ENCODE results near the gene PRRX2. TPM values are rescaled to one million over a fixed set of nuclear protein-coding genes. Genes with fewer than 3 reads are reported as not detected.

PRRX2 gene
- total and polyA plus RNA-seq, 4 donors = 0.52 to 14.8 (median 3.2) TPM

DNA sequence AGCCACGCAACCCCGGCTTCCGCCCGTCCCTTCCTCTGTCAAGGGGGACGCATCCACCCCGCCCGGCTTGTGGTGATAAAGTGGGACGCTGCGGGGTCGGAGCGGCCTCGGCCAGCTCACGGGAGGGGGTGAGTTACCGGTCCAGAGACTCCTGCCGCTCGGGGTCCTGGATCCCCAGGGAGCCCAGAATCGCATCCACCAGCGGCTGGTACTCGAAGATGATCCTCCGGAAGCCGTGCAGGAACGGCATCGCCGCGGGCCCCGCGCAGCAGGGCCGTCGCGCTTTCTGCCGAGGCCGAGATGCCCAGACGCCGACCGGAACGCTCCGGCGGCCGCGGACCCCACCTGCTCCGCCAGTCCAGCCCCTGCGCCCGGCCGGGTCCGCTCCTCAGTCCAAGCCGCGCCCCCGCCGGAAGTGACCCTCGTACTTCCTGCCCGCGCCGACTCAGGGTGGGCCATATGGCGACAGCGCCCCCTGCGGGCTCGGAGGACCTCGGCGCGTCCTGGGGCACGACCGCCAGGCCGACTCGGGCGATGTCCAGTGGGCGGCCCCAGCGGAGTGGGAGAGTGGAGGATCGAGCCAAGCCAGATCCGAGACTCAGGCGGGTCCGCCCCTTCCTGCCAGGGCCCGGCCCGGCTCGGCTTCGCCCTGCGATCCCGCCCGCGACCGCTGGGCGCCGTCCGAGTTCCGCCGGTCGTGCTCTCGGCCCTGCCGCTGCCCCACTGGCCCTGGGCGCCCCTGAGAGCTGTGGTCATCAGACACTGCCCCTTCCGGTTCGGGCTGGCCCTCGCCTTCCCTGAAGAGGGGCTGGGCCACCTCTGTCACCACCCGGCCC lies 23.5 kb upstream of the PRRX2 start, which contains the start of gene ASB6:
TSS of gene ASB6 (minus strand) at position 402 of the 836 bp plus-strand sequence. CDS start at position 250, 152 bp downstream.
- H3K4me1 ChIP-seq (ENCODE audit: control insufficient read depth, insufficient read depth, low read length) = peaks cover 34% of the 10 kb centered on the region

DNA sequence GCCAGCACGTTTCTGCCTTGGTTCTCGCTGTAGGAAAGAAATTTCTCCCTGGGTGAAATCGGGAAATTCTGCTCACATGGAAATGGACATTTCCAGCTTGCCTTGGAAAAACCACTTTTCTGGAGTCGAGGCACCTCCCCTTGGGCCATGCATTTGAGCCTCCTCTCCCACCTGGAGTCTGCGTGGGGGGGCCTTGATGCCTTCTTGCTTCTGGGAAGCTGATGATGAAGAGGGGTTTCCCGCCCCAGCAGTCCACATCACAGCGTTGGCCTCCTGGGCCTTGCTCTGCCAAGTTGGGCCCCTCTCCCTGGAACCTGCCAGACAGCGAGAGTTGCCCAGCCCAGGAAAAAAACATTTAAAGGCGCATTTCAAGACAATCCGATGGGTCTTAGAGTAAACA lies 21.7 kb upstream of the PRRX2 start:
- H3K27me3 ChIP-seq (ENCODE audit: control insufficient read depth, insufficient read depth, low read length) = no peaks in the 10 kb centered on the region
- H3K36me3 ChIP-seq (ENCODE audit: control insufficient read depth, insufficient read depth, low read length) = peaks cover 14% of the 10 kb centered on the region
- H3K27ac ChIP-seq (ENCODE audit: low read depth, low read length) = no peak overlapping the region
- no peaks in the 10 kb centered on the region for H3K9me3 ChIP-seq (ENCODE audit: control insufficient read depth, insufficient read depth, low read length)
- H3K4me3 ChIP-seq (ENCODE audit: low read depth, low read length) = no peak overlapping the region
- no peak for DNase-seq (ENCODE audit: low read depth in 4 of 6, low spot score in 6 of 6)
- peaks cover 31% of the 10 kb centered on the region for H3K4me1 ChIP-seq (ENCODE audit: control insufficient read depth, insufficient read depth, low read length)
- WGBS (ENCODE audit: insufficient coverage) = 81% methylated on average over 5 of the region's 10 CpGs

More for the DNA sequence above, 23.5 kb upstream of the PRRX2 start, which contains the start of gene ASB6:
- H3K4me3 ChIP-seq (ENCODE audit: low read depth, low read length) = peak within 1 kb of the TSS; percentile 90
- peak; percentile 87 to 98 (median 91) for DNase-seq (ENCODE audit: low read depth in 4 of 6, low spot score in 6 of 6)
- 0% methylated on average over 93 of the region's 93 CpGs for WGBS (ENCODE audit: insufficient coverage)
- H3K9me3 ChIP-seq (ENCODE audit: control insufficient read depth, insufficient read depth, low read length) = no peaks in the 10 kb centered on the region
- H3K36me3 ChIP-seq (ENCODE audit: control insufficient read depth, insufficient read depth, low read length) = peaks cover 31% of the 10 kb centered on the region
- H3K27me3 ChIP-seq (ENCODE audit: control insufficient read depth, insufficient read depth, low read length) = no peaks in the 10 kb centered on the region
- H3K27ac ChIP-seq (ENCODE audit: low read depth, low read length) = peak within 1 kb of the TSS; percentile 94

- Histone ChIP-seq H3K36me3 (ENCODE audit: control insufficient read depth, insufficient read depth, low read length) (peaks cover 7% of the 10 kb centered on the region), H3K27me3 (ENCODE audit: control insufficient read depth, insufficient read depth, low read length) (peaks cover under 1% of the 10 kb centered on the region), H3K4me3 (ENCODE audit: low read depth, low read length) (no peak overlapping the region), H3K9me3 (ENCODE audit: control insufficient read depth, insufficient read depth, low read length) (no peaks in the 10 kb centered on the region), H3K4me1 (ENCODE audit: control insufficient read depth, insufficient read depth, low read length) (peaks cover 29% of the 10 kb centered on the region), H3K27ac (ENCODE audit: low read depth, low read length) (no peak overlapping the region)
- 85% methylated on average over 10 of the region's 11 CpGs for WGBS (ENCODE audit: insufficient coverage)
- no peak for DNase-seq (ENCODE audit: low read depth in 4 of 6, low spot score in 6 of 6)
Observed at GRCh38 chr9:129644365-129644764, 21.1 kb upstream of the PRRX2 start.

DNA sequence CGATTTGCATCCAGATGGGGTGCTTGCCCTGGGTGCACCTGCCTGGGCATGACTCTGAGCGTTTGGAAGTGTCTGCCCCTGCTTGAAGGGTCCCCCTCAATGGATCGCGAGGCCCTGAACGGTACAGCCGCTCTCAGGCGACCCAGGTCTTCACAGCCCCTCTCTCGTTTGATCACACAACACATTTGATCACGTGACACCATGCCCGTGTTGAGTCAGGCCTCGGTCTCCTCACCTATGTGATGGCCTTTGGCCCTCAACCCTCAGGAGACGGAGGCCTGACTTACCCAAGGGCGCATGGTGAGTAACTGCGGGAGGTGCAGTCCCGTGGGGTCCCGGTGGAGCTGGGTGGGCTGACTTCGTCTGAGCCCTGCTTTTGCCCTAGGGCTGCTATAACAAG lies 20.5 kb upstream of the PRRX2 start:
- H3K36me3 ChIP-seq (ENCODE audit: control insufficient read depth, insufficient read depth, low read length) = peaks cover 3% of the 10 kb centered on the region
- peaks cover 2% of the 10 kb centered on the region for H3K27me3 ChIP-seq (ENCODE audit: control insufficient read depth, insufficient read depth, low read length)
- H3K9me3 ChIP-seq (ENCODE audit: control insufficient read depth, insufficient read depth, low read length) = no peaks in the 10 kb centered on the region
- no peak overlapping the region for H3K4me3 ChIP-seq (ENCODE audit: low read depth, low read length)
- H3K27ac ChIP-seq (ENCODE audit: low read depth, low read length) = no peak overlapping the region
- DNase-seq (ENCODE audit: low read depth in 4 of 6, low spot score in 6 of 6) = no peak
- 81% methylated on average over 17 of the region's 17 CpGs for WGBS (ENCODE audit: insufficient coverage)
- peaks cover 29% of the 10 kb centered on the region for H3K4me1 ChIP-seq (ENCODE audit: control insufficient read depth, insufficient read depth, low read length)

DNA sequence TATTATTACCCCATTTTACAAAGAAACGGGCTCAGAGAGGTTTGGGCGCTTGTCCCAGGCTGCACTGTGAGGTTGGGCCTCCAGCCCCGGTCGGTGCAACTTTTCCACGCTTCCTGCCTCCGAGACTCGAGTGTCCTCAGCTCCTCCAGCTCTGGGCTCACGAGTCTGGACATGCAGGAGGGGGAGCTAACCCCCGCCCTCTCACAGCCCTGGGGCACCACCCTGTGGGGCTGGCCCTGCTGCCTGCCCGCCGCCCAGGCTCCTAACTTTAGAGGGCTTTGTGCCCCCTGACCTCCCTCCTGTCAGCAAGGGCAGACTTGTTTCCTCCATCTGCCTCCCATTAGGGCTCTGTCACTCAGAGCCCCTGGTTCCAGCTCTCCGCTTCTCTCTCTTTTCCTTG lies 19.2 kb upstream of the PRRX2 start:
- no peak for DNase-seq (ENCODE audit: low read depth in 4 of 6, low spot score in 6 of 6)
- H3K4me1 ChIP-seq (ENCODE audit: control insufficient read depth, insufficient read depth, low read length) = peaks cover 16% of the 10 kb centered on the region
- H3K27me3 ChIP-seq (ENCODE audit: control insufficient read depth, insufficient read depth, low read length) = peaks cover 2% of the 10 kb centered on the region
- 83% methylated on average over 12 of the region's 12 CpGs for WGBS (ENCODE audit: insufficient coverage)
- H3K27ac ChIP-seq (ENCODE audit: low read depth, low read length) = no peak overlapping the region
- no peaks in the 10 kb centered on the region for H3K9me3 ChIP-seq (ENCODE audit: control insufficient read depth, insufficient read depth, low read length)
- H3K4me3 ChIP-seq (ENCODE audit: low read depth, low read length) = no peak overlapping the region
- no peaks in the 10 kb centered on the region for H3K36me3 ChIP-seq (ENCODE audit: control insufficient read depth, insufficient read depth, low read length)

- DNase-seq (ENCODE audit: low read depth in 4 of 6, low spot score in 6 of 6) = no peak
- H3K27ac ChIP-seq (ENCODE audit: low read depth, low read length) = no peak overlapping the region
- peaks cover 2% of the 10 kb centered on the region for H3K27me3 ChIP-seq (ENCODE audit: control insufficient read depth, insufficient read depth, low read length)
- no peak overlapping the region for H3K4me3 ChIP-seq (ENCODE audit: low read depth, low read length)
- peaks cover 14% of the 10 kb centered on the region for H3K4me1 ChIP-seq (ENCODE audit: control insufficient read depth, insufficient read depth, low read length)
- H3K9me3 ChIP-seq (ENCODE audit: control insufficient read depth, insufficient read depth, low read length) = no peaks in the 10 kb centered on the region
- 94% methylated on average over 4 of the region's 7 CpGs for WGBS (ENCODE audit: insufficient coverage)
- H3K36me3 ChIP-seq (ENCODE audit: control insufficient read depth, insufficient read depth, low read length) = no peaks in the 10 kb centered on the region
Observed at GRCh38 chr9:129646654-129647053, 18.8 kb upstream of the PRRX2 start.

DNA sequence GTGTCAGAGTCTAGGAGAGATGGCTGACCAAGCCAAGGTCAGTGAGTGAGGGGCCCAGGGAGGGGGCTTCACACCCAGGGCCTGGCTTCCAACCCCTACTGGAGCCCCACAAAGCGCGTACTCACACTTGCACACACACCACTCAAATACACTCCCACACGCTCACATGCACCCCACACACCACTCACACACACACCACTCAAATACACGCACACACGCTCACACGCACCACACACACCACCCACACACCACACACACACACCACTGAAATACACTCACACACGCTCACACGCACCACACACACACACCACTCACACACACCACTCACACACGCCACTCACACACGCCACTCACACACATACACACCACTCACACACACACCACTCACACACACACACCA lies 17.8 kb upstream of the PRRX2 start:
- Histone ChIP-seq H3K27me3 (ENCODE audit: control insufficient read depth, insufficient read depth, low read length) (peaks cover 2% of the 10 kb centered on the region), H3K4me1 (ENCODE audit: control insufficient read depth, insufficient read depth, low read length) (peaks cover 10% of the 10 kb centered on the region), H3K36me3 (ENCODE audit: control insufficient read depth, insufficient read depth, low read length) (no peaks in the 10 kb centered on the region), H3K27ac (ENCODE audit: low read depth, low read length) (no peak overlapping the region), H3K4me3 (ENCODE audit: low read depth, low read length) (no peak overlapping the region), H3K9me3 (ENCODE audit: control insufficient read depth, insufficient read depth, low read length) (no peaks in the 10 kb centered on the region)
- 89% methylated on average over 9 of the region's 10 CpGs for WGBS (ENCODE audit: insufficient coverage)
- no peak for DNase-seq (ENCODE audit: low read depth in 4 of 6, low spot score in 6 of 6)

DNA sequence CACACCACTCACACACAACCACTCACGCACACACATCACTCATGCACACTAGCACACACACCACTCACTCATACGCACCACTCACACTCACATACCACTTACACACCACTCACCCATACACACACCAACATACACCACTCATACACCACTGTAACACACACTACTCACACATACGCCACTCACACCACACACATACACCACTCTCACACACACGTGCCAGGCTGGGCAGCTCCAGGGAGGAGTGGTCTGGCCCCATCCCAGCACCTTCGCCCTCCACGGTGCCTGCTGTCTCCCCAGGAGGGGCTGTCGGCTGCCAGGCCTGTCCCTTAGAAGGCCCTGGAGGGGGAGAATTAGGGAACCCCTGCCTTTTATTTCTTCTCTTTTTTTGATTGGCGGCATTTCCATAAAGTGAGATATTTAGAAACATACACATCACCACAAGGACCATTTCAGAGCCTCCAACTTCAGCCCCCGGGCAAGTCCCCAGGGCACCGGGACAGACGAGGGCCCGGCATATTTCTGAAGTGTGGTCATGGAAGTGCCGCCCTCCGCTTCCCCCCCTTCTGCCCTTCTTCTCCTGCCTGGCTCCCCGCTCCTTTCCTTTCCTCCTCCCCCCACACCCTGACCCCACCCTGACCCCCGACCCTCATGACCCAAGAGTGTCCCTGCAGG lies 17.2 kb upstream of the PRRX2 start:
- no peak overlapping the region for H3K27ac ChIP-seq (ENCODE audit: low read depth, low read length)
- WGBS (ENCODE audit: insufficient coverage) = 53% methylated on average over 10 of the region's 16 CpGs
- no peaks in the 10 kb centered on the region for H3K9me3 ChIP-seq (ENCODE audit: control insufficient read depth, insufficient read depth, low read length)

DNA sequence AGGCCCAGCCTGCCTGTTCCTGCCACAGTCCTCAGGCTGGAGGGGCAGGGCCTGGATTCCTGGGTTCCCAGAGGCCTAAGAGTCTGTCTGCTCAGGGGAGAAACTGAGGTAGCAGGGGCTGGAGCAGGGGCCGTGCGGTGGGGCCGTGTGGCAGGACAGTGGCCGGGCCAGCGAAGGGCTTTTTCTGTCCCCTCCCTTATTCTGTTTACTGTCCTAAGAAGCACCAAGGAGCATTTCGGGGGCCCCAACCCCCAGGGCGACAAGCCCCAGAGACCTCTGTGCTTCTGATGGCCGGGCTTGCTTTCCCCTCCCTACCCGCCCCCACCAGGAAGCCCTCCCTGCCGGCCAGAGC lies 16.7 kb upstream of the PRRX2 start:
- no peaks in the 10 kb centered on the region for H3K36me3 ChIP-seq (ENCODE audit: control insufficient read depth, insufficient read depth, low read length)
- 73% methylated on average over 5 of the region's 10 CpGs for WGBS (ENCODE audit: insufficient coverage)
- H3K4me1 ChIP-seq (ENCODE audit: control insufficient read depth, insufficient read depth, low read length) = peaks cover 13% of the 10 kb centered on the region
- H3K4me3 ChIP-seq (ENCODE audit: low read depth, low read length) = no peak overlapping the region
- no peak overlapping the region for H3K27ac ChIP-seq (ENCODE audit: low read depth, low read length)
- DNase-seq (ENCODE audit: low read depth in 4 of 6, low spot score in 6 of 6) = no peak
- H3K9me3 ChIP-seq (ENCODE audit: control insufficient read depth, insufficient read depth, low read length) = no peaks in the 10 kb centered on the region
- peaks cover 2% of the 10 kb centered on the region for H3K27me3 ChIP-seq (ENCODE audit: control insufficient read depth, insufficient read depth, low read length)

More for the DNA sequence above, 17.2 kb upstream of the PRRX2 start:
- Histone ChIP-seq H3K36me3 (ENCODE audit: control insufficient read depth, insufficient read depth, low read length) (no peaks in the 10 kb centered on the region), H3K4me3 (ENCODE audit: low read depth, low read length) (no peak overlapping the region), H3K27me3 (ENCODE audit: control insufficient read depth, insufficient read depth, low read length) (peaks cover 2% of the 10 kb centered on the region), H3K4me1 (ENCODE audit: control insufficient read depth, insufficient read depth, low read length) (peaks cover 10% of the 10 kb centered on the region)
- no peak for DNase-seq (ENCODE audit: low read depth in 4 of 6, low spot score in 6 of 6)
